ENCODE results near the gene SLC9A9. TPM values are rescaled to one million over a fixed set of nuclear protein-coding genes. Genes with fewer than 3 reads are reported as not detected.

SLC9A9 gene
- polyA plus RNA-seq, 1 experiment: 13.4 TPM

GRCh38 chr3:143450632-143451031 lies 397.6 kb downstream of the SLC9A9 start:
- H3K4me3 ChIP-seq (ENCODE audit: low read depth, low read length): no peak overlapping the region
- no peaks in the 10 kb centered on the region for H3K9me3 ChIP-seq (ENCODE audit: control insufficient read depth, insufficient read depth, low read length)
- ChIA-PET POLR2A (no interaction called here), CTCF (no interaction called here)
- TF ChIP-seq CTCF (IDR thresholded peaks at IDR 0.05; ENCODE audit: low read depth, low read length): no peak
- DNase-seq (ENCODE audit: low read depth, low spot score): no peak
- H3K27ac ChIP-seq (ENCODE audit: low read depth, low read length): no peak overlapping the region
- H3K27me3 ChIP-seq (ENCODE audit: control insufficient read depth, insufficient read depth, low read length): no peaks in the 10 kb centered on the region

DNA sequence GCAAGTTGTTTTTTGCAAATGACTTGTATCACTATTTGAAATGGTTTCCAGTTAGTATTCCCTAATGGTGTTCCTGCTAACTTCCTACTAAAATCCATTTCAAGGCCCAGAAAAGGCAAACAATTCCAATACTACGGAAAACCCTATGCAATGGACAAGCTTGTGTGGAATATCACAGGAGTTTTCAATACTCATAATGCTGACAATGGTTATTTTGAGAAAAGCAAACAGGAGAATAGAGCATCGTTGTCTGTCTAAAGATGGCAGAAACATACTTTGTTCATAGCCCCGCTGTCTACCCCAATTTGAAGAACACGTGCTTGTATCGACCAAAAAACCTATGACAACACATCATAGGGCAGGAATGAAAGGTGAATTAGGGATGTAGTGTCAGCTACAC lies 400.8 kb downstream of the SLC9A9 start:
- ChIA-PET CTCF (no interaction called here), POLR2A (no interaction called here)
- no peak overlapping the region for H3K27ac ChIP-seq (ENCODE audit: low read depth, low read length)
- no peaks in the 10 kb centered on the region for H3K9me3 ChIP-seq (ENCODE audit: control insufficient read depth, insufficient read depth, low read length)
- no peak overlapping the region for H3K4me3 ChIP-seq (ENCODE audit: low read depth, low read length)
- H3K27me3 ChIP-seq (ENCODE audit: control insufficient read depth, insufficient read depth, low read length): no peaks in the 10 kb centered on the region
- no peak for DNase-seq (ENCODE audit: low read depth, low spot score)
- TF ChIP-seq CTCF (IDR thresholded peaks at IDR 0.05; ENCODE audit: low read depth, low read length): no peak

GRCh38 chr3:143445118-143445517 lies 403.1 kb downstream of the SLC9A9 start:
- H3K4me3 ChIP-seq (ENCODE audit: low read depth, low read length): no peak overlapping the region
- no peaks in the 10 kb centered on the region for H3K9me3 ChIP-seq (ENCODE audit: control insufficient read depth, insufficient read depth, low read length)
- no peak for DNase-seq (ENCODE audit: low read depth, low spot score)
- H3K27ac ChIP-seq (ENCODE audit: low read depth, low read length): no peak overlapping the region
- no peaks in the 10 kb centered on the region for H3K27me3 ChIP-seq (ENCODE audit: control insufficient read depth, insufficient read depth, low read length)
- POLR2A ChIA-PET: no interaction called here
- no peak for TF ChIP-seq CTCF (IDR thresholded peaks at IDR 0.05; ENCODE audit: low read depth, low read length)
- CTCF ChIA-PET: interaction anchor here (1.0 kb wide), 1 partner anchor 11 kb away, joined by 3 read pairs; no protein-coding TSS in a partner anchor

GRCh38 chr3:143443851-143444331 lies 404.4 kb downstream of the SLC9A9 start:
- Histone ChIP-seq H3K9me3 (ENCODE audit: control insufficient read depth, insufficient read depth, low read length) (no peaks in the 10 kb centered on the region), H3K27ac (ENCODE audit: low read depth, low read length) (peak overlapping the region; percentile 40), H3K27me3 (ENCODE audit: control insufficient read depth, insufficient read depth, low read length) (no peaks in the 10 kb centered on the region), H3K4me3 (ENCODE audit: low read depth, low read length) (no peak overlapping the region)
- POLR2A ChIA-PET: no interaction called here
- no peak for TF ChIP-seq CTCF (IDR thresholded peaks at IDR 0.05; ENCODE audit: low read depth, low read length)
- DNase-seq (ENCODE audit: low read depth, low spot score): peak; percentile 78
- CTCF ChIA-PET: no interaction called here

DNA sequence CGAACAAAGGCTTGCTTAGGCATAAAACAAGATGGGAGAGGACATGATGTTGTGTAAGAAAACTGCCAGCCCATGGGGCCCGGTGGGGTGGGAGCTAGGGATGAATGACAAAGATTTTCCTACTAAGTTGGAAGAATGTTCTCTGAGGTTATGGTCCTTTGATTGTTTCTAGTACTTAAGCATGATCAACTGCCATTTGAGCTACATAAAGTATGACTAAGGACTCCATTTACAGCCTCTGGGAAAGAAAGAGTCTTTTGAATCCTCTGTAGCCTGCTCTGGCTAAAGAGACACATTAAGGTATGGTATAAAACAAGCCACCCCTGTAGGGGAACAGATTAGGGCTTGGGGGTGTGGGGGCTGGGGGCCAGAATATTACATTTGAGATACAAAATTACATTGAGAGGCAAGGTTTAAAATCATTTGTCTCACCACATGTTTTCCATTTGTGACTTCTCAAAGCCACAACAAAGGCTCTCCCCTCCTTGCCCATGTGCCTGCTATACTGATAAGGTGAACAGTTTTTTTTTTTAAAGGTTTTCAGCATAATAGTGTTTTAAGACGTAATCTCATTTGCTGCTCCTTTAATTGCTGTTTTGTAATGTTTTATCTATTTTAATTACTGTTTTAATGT lies 405.3 kb downstream of the SLC9A9 start:
- H3K9me3 ChIP-seq (ENCODE audit: control insufficient read depth, insufficient read depth, low read length): no peaks in the 10 kb centered on the region
- no peaks in the 10 kb centered on the region for H3K27me3 ChIP-seq (ENCODE audit: control insufficient read depth, insufficient read depth, low read length)
- DNase-seq (ENCODE audit: low read depth, low spot score): no peak
- no peak overlapping the region for H3K4me3 ChIP-seq (ENCODE audit: low read depth, low read length)
- CTCF ChIA-PET: no interaction called here
- no peak overlapping the region for H3K27ac ChIP-seq (ENCODE audit: low read depth, low read length)
- TF ChIP-seq CTCF (IDR thresholded peaks at IDR 0.05; ENCODE audit: low read depth, low read length): no peak
- POLR2A ChIA-PET: no interaction called here

Data from AG04450 (cell line).